Measurements from ENCODE around the gene TTYH2.

GRCh38 chr17:74253036-74253435 lies 39.7 kb downstream of the TTYH2 start:
- TF ChIP-seq CTCF (IDR thresholded peaks at IDR 0.05; ENCODE audit: low read length) (no peak), EZH2 (IDR thresholded peaks at IDR 0.05; ENCODE audit: borderline replicate concordance, low read length) (no peak)

Measured in OCI-LY1 (cell line).